Tibial artery (tissue), 4 donors: ENCODE results near the gene WFDC10B.
"Not testable (repeated sequence)": the region's sequence is repeated elsewhere in the genome, so short reads cannot be mapped to it uniquely, and the experiment has no call there.

Experiments
- DNase-seq, 2 donors: peaks; one replicate each; pipeline ENCODE4 v3.0.0-alpha.2; 2019
- H3K27ac ChIP-seq, 2 donors: fragments of 200-600 bp; sonication (generic) in 1 of 2; 1 replicate in 1 of 2; 2 replicates in 1 of 2; pipeline ENCODE4 v1.5.1; 2018 to 2019; ENCODE audit warnings: mild to moderate bottlenecking in 1 of 2
- H3K27me3 ChIP-seq, 2 donors: fragments of 200-600 bp; sonication (generic) in 1 of 2; one replicate each; pipeline versions ENCODE4 v1.5.1 to v1.6.0; 2016 to 2019
- H3K36me3 ChIP-seq, 3 donors: fragments of 200-600 bp; sonication (generic) in 2 of 3; one replicate each; pipeline ENCODE4 v1.5.1; 2016 to 2019; ENCODE audit warnings: mild to moderate bottlenecking in 2 of 3
- H3K4me1 ChIP-seq, 4 donors: fragments of 200-600 bp; sonication (generic) in 2 of 4; 1 replicate in 3 of 4; 2 replicates in 1 of 4; pipeline ENCODE4 v1.5.1; 2016 to 2019
- H3K4me3 ChIP-seq, 2 donors: fragments of 200-600 bp; sonication (generic) in 1 of 2; 1 replicate in 1 of 2; 2 replicates in 1 of 2; pipeline ENCODE4 v1.5.1; 2018 to 2019; ENCODE audit warnings: mild to moderate bottlenecking in 2 of 2
- H3K9me3 ChIP-seq, 3 donors: fragments of 200-600 bp; sonication (generic) in 1 of 3; one replicate each; pipeline ENCODE4 v1.5.1; 2016 to 2019
- CTCF ChIP-seq, 2 experiments: fragments of 200-600 bp in 1 of 2; fragments of 450-650 bp in 1 of 2; IDR thresholded peaks; one replicate each; pipeline ENCODE4 v1.5.1; 2017 to 2019; ENCODE audit warnings: antibody characterized with exemption in 2 of 2, mild to moderate bottlenecking in 1 of 2, moderate library complexity in 1 of 2
- intact Hi-C: fragments of 100-400 bp; cut with DNase I; formaldehyde crosslinking; loops from one replicate; pipeline ENCODE4 v1.15.0; 2023; ENCODE audit warnings: low total_unique reads

The WFDC10B gene

GRCh38 chr20:45646875-45647274 is 57.9 kb downstream of the WFDC10B start:
- Histone ChIP-seq H3K4me1 (no peaks in the 10 kb centered on the region), H3K27ac (no peak overlapping the region), H3K9me3 (no peaks in the 10 kb centered on the region), H3K4me3 (no peak overlapping the region), H3K36me3 (no peaks in the 10 kb centered on the region), H3K27me3 (no peaks in the 10 kb centered on the region)
- no peak for DNase-seq
- TF ChIP-seq CTCF (IDR thresholded peaks at IDR 0.05): no peak
- intact Hi-C loops: no loop called here

GRCh38 chr20:45645869-45646268 is 59.0 kb downstream of the WFDC10B start:
- H3K36me3 ChIP-seq, H3K27ac ChIP-seq, H3K27me3 ChIP-seq, H3K4me1 ChIP-seq, H3K4me3 ChIP-seq, intact Hi-C loops, H3K9me3 ChIP-seq, DNase-seq: not testable (repeated sequence)

GRCh38 chr20:45641076-45641475 is 63.7 kb downstream of the WFDC10B start:
- H3K9me3 ChIP-seq, H3K27ac ChIP-seq, intact Hi-C loops, H3K36me3 ChIP-seq, H3K4me3 ChIP-seq, H3K4me1 ChIP-seq, DNase-seq, H3K27me3 ChIP-seq: not testable (repeated sequence)

GRCh38 chr20:45639687-45640086 is 65.1 kb downstream of the WFDC10B start:
- intact Hi-C loops: no loop called here

GRCh38 chr20:45636513-45636912 is 68.3 kb downstream of the WFDC10B start:
- H3K36me3 ChIP-seq: no peaks in the 10 kb centered on the region
- H3K4me3 ChIP-seq: no peak overlapping the region
- H3K4me1 ChIP-seq: no peaks in the 10 kb centered on the region
- intact Hi-C loops: no loop called here
- no peak for TF ChIP-seq CTCF (IDR thresholded peaks at IDR 0.05)
- no peaks in the 10 kb centered on the region for H3K9me3 ChIP-seq
- H3K27ac ChIP-seq: no peak overlapping the region
- no peak for DNase-seq
- H3K27me3 ChIP-seq: no peaks in the 10 kb centered on the region

More at GRCh38 chr20:45639687-45640086, 65.1 kb downstream of the WFDC10B start:
- Histone ChIP-seq H3K27me3 (no peaks in the 10 kb centered on the region), H3K27ac (no peak overlapping the region), H3K9me3 (no peaks in the 10 kb centered on the region), H3K4me3 (no peak overlapping the region), H3K36me3 (no peaks in the 10 kb centered on the region), H3K4me1 (no peaks in the 10 kb centered on the region)
- no peak for TF ChIP-seq CTCF (IDR thresholded peaks at IDR 0.05)
- no peak for DNase-seq
